BJ (cell line): ENCODE data around the gene GUCA2B. TPM values are rescaled to one million over a fixed set of nuclear protein-coding genes. Genes with fewer than 3 reads are reported as not detected.
A peak's percentile ranks its signal among the peaks of the same experiment; 100 is the strongest.

Source experiments
- CTCF ChIA-PET: fragments of 350-600 bp; formaldehyde crosslinking; extraction: SDS; loops from one replicate; lab custom pipeline; 2021; ENCODE audit warnings: antibody characterized with exemption, inconsistent platforms; lab: Yijun Ruan, JAX
- POLR2A ChIA-PET: fragments of 300-600 bp; sonication (Branson Sonifier 250); formaldehyde crosslinking; extraction: SDS; loops from one replicate; lab custom pipeline; 2021; ENCODE audit warnings: antibody characterized with exemption; lab: Charles Lee
- DNase-seq: peaks from one replicate; pipeline ENCODE4 v3.0.0-alpha.2; 2011; ENCODE audit warnings: low read depth
- H3K27me3 ChIP-seq: 2 replicates; pipeline ENCODE4 v1.6.0; 2011; ENCODE audit warnings: low read length; ENCODE audit not compliant: control insufficient read depth, insufficient read depth
- H3K36me3 ChIP-seq: 2 replicates; pipeline ENCODE4 v1.5.1; 2011; ENCODE audit warnings: low read length; ENCODE audit not compliant: control insufficient read depth, insufficient read depth
- H3K4me3 ChIP-seq: 2 replicates; pipeline ENCODE4 v1.5.1; 2011; ENCODE audit warnings: low read depth, mild to moderate bottlenecking, control low read depth, low read length
- polyA plus RNA-seq: library from polyadenylated mRNA; depleted of rRNA; stranded (reverse); fragments of >200 nt; gene quantifications from 2 replicates; pipeline ENCODE4 v1.2.3, GENCODE V29; 2011
- TF ChIP-seq, protein P1 (sequence below): IDR thresholded peaks from 2 replicates; pipeline ENCODE4 v1.5.1; 2011; ENCODE audit warnings: low read depth, mild to moderate bottlenecking, control low read depth, inconsistent platforms, low read length, moderate library complexity; ENCODE audit not compliant: insufficient read depth

The GUCA2B gene
- polyA plus RNA-seq, 1 experiment: not detected

- no peak for DNase-seq
- TF ChIP-seq, protein P1, sequence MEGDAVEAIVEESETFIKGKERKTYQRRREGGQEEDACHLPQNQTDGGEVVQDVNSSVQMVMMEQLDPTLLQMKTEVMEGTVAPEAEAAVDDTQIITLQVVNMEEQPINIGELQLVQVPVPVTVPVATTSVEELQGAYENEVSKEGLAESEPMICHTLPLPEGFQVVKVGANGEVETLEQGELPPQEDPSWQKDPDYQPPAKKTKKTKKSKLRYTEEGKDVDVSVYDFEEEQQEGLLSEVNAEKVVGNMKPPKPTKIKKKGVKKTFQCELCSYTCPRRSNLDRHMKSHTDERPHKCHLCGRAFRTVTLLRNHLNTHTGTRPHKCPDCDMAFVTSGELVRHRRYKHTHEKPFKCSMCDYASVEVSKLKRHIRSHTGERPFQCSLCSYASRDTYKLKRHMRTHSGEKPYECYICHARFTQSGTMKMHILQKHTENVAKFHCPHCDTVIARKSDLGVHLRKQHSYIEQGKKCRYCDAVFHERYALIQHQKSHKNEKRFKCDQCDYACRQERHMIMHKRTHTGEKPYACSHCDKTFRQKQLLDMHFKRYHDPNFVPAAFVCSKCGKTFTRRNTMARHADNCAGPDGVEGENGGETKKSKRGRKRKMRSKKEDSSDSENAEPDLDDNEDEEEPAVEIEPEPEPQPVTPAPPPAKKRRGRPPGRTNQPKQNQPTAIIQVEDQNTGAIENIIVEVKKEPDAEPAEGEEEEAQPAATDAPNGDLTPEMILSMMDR: no peak
- ChIA-PET CTCF (interaction anchor here (0.8 kb wide), 1 partner anchor 30 kb away, joined by 3 read pairs; no protein-coding TSS in a partner anchor), POLR2A (no interaction called here)
- Histone ChIP-seq H3K27me3 (peaks cover 34% of the 10 kb centered on the region), H3K36me3 (no peaks in the 10 kb centered on the region), H3K4me3 (no peak overlapping the region)
These were observed 8.4 kb upstream of the GUCA2B start for GRCh38 chr1:42144711-42145388.

- ChIA-PET POLR2A (no interaction called here), CTCF (no interaction called here)
- no peak for DNase-seq
- H3K27me3 ChIP-seq: peaks cover 35% of the 10 kb centered on the region
- no peak overlapping the region for H3K4me3 ChIP-seq
- TF ChIP-seq, protein P1: no peak
- no peaks in the 10 kb centered on the region for H3K36me3 ChIP-seq
These were observed 7.9 kb upstream of the GUCA2B start for GRCh38 chr1:42145389-42145716.

DNA sequence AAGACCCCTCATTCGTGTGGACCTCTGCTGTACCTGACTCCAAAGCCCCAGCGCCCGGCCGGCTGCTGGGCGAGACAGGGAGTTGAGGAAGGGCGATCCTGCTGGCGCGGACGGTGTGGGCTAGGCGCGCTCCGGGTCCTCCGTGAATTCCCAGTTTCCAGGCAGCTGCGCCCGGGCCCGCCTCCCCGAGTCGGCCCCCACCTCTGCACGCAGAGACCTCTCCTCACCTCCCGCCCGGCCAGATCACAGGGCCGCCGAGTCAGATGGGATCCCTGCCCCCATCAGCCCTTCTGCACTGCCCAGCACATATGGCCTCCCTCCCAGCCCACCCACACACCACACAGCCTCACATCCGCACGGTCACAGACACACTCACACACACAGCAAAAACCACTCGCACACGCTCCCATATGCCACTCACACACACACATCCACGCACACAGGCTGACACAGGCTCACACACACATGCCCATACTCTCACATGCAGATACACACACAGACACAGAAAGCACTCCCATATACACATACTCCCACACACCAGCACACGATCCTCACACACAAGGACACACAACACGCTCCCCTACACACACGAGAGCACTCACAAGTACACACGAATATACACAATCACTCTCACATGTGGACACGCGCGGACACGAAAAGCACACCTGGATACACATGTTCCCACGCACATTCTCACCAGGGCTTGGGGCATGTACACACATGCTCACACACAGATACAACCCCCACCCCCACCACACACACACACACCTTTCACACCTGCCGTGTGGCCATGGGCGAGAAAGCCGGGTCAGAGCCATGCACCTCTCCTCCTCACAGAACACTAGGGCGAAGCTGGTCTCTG is 7.2 kb upstream of the GUCA2B start:
- TF ChIP-seq, protein P1: no peak
- no peak for DNase-seq
- POLR2A ChIA-PET: no interaction called here
- no peak overlapping the region for H3K4me3 ChIP-seq
- H3K27me3 ChIP-seq: peaks cover 38% of the 10 kb centered on the region
- H3K36me3 ChIP-seq: no peaks in the 10 kb centered on the region
- CTCF ChIA-PET: interaction anchor here (1.6 kb wide), 1 partner anchor 10 kb away, joined by 7 read pairs; no protein-coding TSS in a partner anchor

- POLR2A ChIA-PET: no interaction called here
- H3K27me3 ChIP-seq: peaks cover 38% of the 10 kb centered on the region
- H3K4me3 ChIP-seq: no peak overlapping the region
- no peaks in the 10 kb centered on the region for H3K36me3 ChIP-seq
- TF ChIP-seq, protein P1: peak; percentile 89
- CTCF ChIA-PET: interaction anchor here (0.6 to 1.6 kb wide), 11 partner anchors 9 to 926 kb away, joined by 3 to 13 read pairs (median 5); partner anchors contain the start of gene GUCA2A
- DNase-seq: no peak
These were observed 6.4 kb upstream of the GUCA2B start for GRCh38 chr1:42146626-42147320.
